PFSK-1 (cell line): ENCODE results near the gene KCNG3.

Experiments used
- FOXP2 ChIP-seq: optimal IDR thresholded peaks from 2 replicates; pipeline ENCODE3; 2011; ENCODE audit warnings: borderline replicate concordance, control low read depth, inconsistent platforms; ENCODE audit not compliant: insufficient read depth; ENCODE audit errors: extremely low read length, extremely low read depth
- POLR2AphosphoS5 ChIP-seq: IDR thresholded peaks from 2 replicates; pipeline ENCODE4 v1.6.1; 2012; ENCODE audit warnings: low read depth, mild to moderate bottlenecking, control low read depth, low read length, moderate library complexity
- SIN3A ChIP-seq: IDR thresholded peaks from 2 replicates; pipeline ENCODE4 v1.6.1; 2012; ENCODE audit warnings: mild to moderate bottlenecking, low read length, moderate library complexity, borderline replicate concordance; ENCODE audit not compliant: insufficient read depth
- TAF1 ChIP-seq: IDR thresholded peaks from 2 replicates; pipeline ENCODE4 v1.6.1; 2012; ENCODE audit warnings: low read length, control low read depth, borderline replicate concordance; ENCODE audit not compliant: insufficient read depth
- TF ChIP-seq, protein P1 (sequence below), 2 experiments: IDR thresholded peaks; 2 replicates each; pipeline versions ENCODE4 v1.6.1 to v1.8.0; 2011 to 2012; ENCODE audit warnings: low read depth in 2 of 2, low read length in 2 of 2, control low read depth in 1 of 2, inconsistent platforms in 1 of 2, mild to moderate bottlenecking in 1 of 2, moderate library complexity in 1 of 2; ENCODE audit not compliant: insufficient read depth in 1 of 2

DNA sequence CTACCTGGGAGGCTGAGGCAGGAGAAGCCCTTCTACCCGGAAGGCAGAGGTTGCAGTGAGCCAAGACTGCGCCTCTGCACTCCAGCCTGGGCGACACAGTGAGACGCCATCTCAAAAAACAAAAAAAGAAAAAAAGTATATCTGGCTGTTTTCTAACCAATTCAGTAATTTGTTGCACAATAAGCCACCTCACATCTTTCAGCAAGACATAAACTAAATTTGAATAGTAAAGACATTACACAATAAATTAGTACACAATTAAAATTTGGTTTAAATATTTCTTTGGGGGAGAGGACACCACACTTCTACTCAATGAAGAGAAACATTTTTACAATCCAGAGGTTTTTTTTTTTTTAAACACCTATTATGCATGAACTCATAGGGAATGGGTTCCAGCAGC is 38.6 kb upstream of the KCNG3 start:
- TF ChIP-seq TAF1 (no peak), SIN3A (no peak), POLR2AphosphoS5 (no peak), FOXP2 (no peak)
- TF ChIP-seq, protein P1, sequence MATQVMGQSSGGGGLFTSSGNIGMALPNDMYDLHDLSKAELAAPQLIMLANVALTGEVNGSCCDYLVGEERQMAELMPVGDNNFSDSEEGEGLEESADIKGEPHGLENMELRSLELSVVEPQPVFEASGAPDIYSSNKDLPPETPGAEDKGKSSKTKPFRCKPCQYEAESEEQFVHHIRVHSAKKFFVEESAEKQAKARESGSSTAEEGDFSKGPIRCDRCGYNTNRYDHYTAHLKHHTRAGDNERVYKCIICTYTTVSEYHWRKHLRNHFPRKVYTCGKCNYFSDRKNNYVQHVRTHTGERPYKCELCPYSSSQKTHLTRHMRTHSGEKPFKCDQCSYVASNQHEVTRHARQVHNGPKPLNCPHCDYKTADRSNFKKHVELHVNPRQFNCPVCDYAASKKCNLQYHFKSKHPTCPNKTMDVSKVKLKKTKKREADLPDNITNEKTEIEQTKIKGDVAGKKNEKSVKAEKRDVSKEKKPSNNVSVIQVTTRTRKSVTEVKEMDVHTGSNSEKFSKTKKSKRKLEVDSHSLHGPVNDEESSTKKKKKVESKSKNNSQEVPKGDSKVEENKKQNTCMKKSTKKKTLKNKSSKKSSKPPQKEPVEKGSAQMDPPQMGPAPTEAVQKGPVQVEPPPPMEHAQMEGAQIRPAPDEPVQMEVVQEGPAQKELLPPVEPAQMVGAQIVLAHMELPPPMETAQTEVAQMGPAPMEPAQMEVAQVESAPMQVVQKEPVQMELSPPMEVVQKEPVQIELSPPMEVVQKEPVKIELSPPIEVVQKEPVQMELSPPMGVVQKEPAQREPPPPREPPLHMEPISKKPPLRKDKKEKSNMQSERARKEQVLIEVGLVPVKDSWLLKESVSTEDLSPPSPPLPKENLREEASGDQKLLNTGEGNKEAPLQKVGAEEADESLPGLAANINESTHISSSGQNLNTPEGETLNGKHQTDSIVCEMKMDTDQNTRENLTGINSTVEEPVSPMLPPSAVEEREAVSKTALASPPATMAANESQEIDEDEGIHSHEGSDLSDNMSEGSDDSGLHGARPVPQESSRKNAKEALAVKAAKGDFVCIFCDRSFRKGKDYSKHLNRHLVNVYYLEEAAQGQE (IDR thresholded peaks at IDR 0.05; ENCODE audit: insufficient read depth in 1 of 2, low read depth in 2 of 2, low read length in 2 of 2): no peak
